ENCODE measurements around the gene SLC25A29. TPM values are rescaled to one million over a fixed set of nuclear protein-coding genes. Genes with fewer than 3 reads are reported as not detected.

The SLC25A29 gene
- total RNA-seq, 2 experiments from 2014 or later: 8.9 to 9.8 TPM

DNA sequence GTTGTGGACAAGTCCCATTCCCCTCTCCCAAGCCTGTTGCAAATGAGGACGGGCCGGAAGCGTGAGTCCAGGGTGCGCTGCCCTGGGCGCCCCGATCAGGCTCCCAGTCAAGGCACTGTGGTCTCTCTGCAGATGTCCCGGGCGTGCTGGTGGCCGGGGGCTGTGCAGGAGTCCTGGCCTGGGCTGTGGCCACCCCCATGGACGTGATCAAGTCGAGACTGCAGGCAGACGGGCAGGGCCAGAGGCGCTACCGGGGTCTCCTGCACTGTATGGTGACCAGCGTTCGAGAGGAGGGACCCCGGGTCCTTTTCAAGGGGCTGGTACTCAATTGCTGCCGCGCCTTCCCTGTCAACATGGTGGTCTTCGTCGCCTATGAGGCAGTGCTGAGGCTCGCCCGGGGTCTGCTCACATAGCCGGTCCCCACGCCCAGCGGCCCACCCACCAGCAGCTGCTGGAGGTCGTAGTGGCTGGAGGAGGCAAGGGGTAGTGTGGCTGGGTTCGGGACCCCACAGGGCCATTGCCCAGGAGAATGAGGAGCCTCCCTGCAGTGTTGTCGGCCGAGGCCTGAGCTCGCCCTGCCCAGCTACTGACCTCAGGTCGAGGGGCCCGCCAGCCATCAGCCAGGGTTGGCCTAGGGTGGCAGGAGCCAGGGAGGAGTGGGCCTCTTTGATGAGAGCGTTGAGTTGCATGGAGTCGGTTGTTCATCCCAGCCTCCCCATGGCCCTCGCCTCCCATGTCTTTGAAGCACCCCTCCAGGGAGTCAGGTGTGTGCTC lies 23.2 kb upstream of the SLC25A29 start:
- peaks cover 8% of the 10 kb centered on the region for H3K36me3 Mint-ChIP-seq (ENCODE audit: low read depth)
- CTCF ChIA-PET: no interaction called here
- no peaks in the 10 kb centered on the region for H3K27me3 Mint-ChIP-seq (ENCODE audit: low read depth)
- no peaks in the 10 kb centered on the region for H3K4me1 Mint-ChIP-seq (ENCODE audit: low read depth)
- no peaks in the 10 kb centered on the region for H3K9me3 Mint-ChIP-seq
- no peak overlapping the region for H3K27ac Mint-ChIP-seq
- intact Hi-C loops (cut with micrococcal nuclease): no loop called here
- no peak for DNase-seq
- no peak overlapping the region for H3K4me3 Mint-ChIP-seq

GRCh38 chr14:100328495-100329163 lies 22.4 kb upstream of the SLC25A29 start:
- no peaks in the 10 kb centered on the region for H3K9me3 Mint-ChIP-seq
- no peak overlapping the region for H3K27ac Mint-ChIP-seq
- intact Hi-C loops (cut with micrococcal nuclease): no loop called here
- DNase-seq: no peak
- peaks cover 3% of the 10 kb centered on the region for H3K36me3 Mint-ChIP-seq (ENCODE audit: low read depth)
- no peaks in the 10 kb centered on the region for H3K27me3 Mint-ChIP-seq (ENCODE audit: low read depth)
- CTCF ChIA-PET: no interaction called here
- no peaks in the 10 kb centered on the region for H3K4me1 Mint-ChIP-seq (ENCODE audit: low read depth)
- no peak overlapping the region for H3K4me3 Mint-ChIP-seq

DNA sequence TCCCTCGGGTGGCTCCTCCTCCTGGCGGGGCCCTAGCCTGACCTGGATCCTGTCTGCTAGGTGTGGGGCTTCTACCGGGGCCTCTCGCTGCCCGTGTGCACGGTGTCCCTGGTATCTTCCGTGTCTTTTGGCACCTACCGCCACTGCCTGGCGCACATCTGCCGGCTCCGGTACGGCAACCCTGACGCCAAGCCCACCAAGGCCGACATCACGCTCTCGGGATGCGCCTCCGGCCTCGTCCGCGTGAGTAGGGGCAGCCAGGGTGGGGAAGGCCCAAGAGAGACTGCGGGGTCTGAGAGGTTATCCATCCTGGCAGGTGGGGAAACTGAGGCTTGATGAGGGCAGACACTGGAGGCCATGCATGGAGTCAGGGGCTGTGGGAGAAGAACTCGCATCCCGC lies 20.9 kb upstream of the SLC25A29 start:
- intact Hi-C loops (cut with micrococcal nuclease): no loop called here

GRCh38 chr14:100325958-100326357 lies 19.7 kb upstream of the SLC25A29 start:
- intact Hi-C loops (cut with micrococcal nuclease): no loop called here
- no peak overlapping the region for H3K27ac Mint-ChIP-seq

More for the DNA sequence above, 20.9 kb upstream of the SLC25A29 start:
- Mint-ChIP-seq H3K27ac (no peak overlapping the region), H3K4me1 (ENCODE audit: low read depth) (no peaks in the 10 kb centered on the region), H3K9me3 (no peaks in the 10 kb centered on the region), H3K36me3 (ENCODE audit: low read depth) (peaks cover 3% of the 10 kb centered on the region), H3K4me3 (no peak overlapping the region), H3K27me3 (ENCODE audit: low read depth) (no peaks in the 10 kb centered on the region)
- CTCF ChIA-PET: interaction anchor here (1.2 kb wide), 1 partner anchor 41 kb away, joined by 3 read pairs; no protein-coding TSS in a partner anchor
- no peak for DNase-seq

GRCh38 chr14:100325231-100325632 lies 19.0 kb upstream of the SLC25A29 start:
- DNase-seq: no peak
- Mint-ChIP-seq H3K27ac (no peak overlapping the region), H3K9me3 (no peaks in the 10 kb centered on the region), H3K4me3 (no peak overlapping the region), H3K27me3 (ENCODE audit: low read depth) (no peaks in the 10 kb centered on the region), H3K36me3 (ENCODE audit: low read depth) (no peaks in the 10 kb centered on the region), H3K4me1 (ENCODE audit: low read depth) (no peaks in the 10 kb centered on the region)
- CTCF ChIA-PET: no interaction called here
- intact Hi-C loops (cut with micrococcal nuclease): no loop called here

More at GRCh38 chr14:100325958-100326357, 19.7 kb upstream of the SLC25A29 start:
- Mint-ChIP-seq H3K27me3 (ENCODE audit: low read depth) (no peaks in the 10 kb centered on the region), H3K4me3 (no peak overlapping the region), H3K36me3 (ENCODE audit: low read depth) (no peaks in the 10 kb centered on the region), H3K9me3 (no peaks in the 10 kb centered on the region), H3K4me1 (ENCODE audit: low read depth) (no peaks in the 10 kb centered on the region)
- DNase-seq: no peak
- CTCF ChIA-PET: interaction anchor here (1.2 kb wide), 1 partner anchor 40 kb away, joined by 3 read pairs; no protein-coding TSS in a partner anchor

DNA sequence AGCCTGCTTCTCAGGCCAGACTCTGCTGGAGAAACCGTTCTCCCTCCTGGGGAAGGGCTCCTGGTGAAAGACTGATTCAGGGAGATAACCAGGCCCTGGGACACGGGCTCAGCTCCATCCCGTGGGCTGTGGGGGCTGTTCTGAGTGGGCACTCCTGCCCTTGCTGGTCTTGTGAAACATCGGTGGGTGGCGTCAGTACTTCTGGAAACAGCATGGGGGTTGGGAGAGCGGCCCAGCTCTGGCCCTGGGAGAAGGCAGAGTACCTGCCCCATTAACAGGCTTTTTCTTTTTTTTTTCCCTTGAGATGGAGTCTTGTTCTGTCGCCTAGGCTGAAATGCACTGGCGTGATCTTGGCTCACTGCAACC lies 17.7 kb upstream of the SLC25A29 start:
- no peak for DNase-seq
- intact Hi-C loops (cut with micrococcal nuclease): no loop called here
- Mint-ChIP-seq H3K4me1 (ENCODE audit: low read depth) (no peaks in the 10 kb centered on the region), H3K27me3 (ENCODE audit: low read depth) (no peaks in the 10 kb centered on the region), H3K27ac (no peak overlapping the region), H3K36me3 (ENCODE audit: low read depth) (no peaks in the 10 kb centered on the region), H3K9me3 (no peaks in the 10 kb centered on the region), H3K4me3 (no peak overlapping the region)
- CTCF ChIA-PET: no interaction called here

DNA sequence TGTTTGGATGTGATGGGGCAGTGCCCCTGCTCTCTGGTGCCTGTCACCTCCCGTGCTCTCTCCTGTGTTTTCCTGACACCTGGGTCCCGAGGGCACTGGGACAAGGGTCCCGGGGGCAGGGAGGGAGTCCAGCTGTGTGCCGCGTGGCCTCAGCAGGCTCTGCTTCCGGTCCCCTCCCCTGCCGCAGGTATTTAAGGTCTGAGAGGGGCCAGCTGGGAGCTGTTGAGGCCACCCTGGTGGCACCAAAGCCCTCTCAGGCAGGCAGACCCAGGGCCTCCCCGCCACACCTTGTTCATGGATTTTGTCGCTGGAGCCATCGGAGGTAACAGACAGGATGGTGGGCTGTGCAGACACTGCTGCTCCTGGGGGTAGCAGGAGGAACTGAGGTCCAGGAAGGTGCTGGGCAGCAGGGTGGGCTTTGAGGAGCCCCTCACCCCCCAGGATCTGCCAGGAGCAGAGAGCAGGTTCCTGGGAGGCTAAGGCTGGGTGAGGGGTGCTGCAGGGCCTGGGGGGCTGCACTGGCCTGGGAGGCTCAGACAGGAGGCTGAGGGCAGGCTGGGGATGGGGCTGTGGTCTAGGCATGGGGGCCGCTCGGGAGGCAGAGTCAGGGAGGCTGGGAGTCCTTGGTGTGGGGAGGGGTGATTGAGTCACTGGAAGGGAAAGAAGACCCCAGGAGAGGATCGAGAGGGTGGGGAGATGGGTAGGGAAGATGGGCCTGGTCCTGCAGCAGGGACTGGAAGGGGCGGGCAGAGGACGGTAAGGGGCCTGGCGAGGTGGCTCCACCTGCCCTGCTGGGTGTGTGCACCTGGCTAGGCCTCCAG lies 17.1 kb upstream of the SLC25A29 start, which contains the start of gene SLC25A47:
Gene SLC25A47, plus strand, starts transcription at position 219 of the 821 bp plus-strand sequence. Its CDS starts 76 bp downstream, at position 295.
- intact Hi-C loops (cut with micrococcal nuclease): no loop called here
- Mint-ChIP-seq H3K36me3 (ENCODE audit: low read depth) (no peaks in the 10 kb centered on the region), H3K27me3 (ENCODE audit: low read depth) (no peaks in the 10 kb centered on the region), H3K4me3 (no peak within 1 kb of the TSS), H3K27ac (no peak within 1 kb of the TSS), H3K4me1 (ENCODE audit: low read depth) (no peaks in the 10 kb centered on the region), H3K9me3 (no peaks in the 10 kb centered on the region)
- CTCF ChIA-PET: no interaction called here
- DNase-seq: no peak

DNA sequence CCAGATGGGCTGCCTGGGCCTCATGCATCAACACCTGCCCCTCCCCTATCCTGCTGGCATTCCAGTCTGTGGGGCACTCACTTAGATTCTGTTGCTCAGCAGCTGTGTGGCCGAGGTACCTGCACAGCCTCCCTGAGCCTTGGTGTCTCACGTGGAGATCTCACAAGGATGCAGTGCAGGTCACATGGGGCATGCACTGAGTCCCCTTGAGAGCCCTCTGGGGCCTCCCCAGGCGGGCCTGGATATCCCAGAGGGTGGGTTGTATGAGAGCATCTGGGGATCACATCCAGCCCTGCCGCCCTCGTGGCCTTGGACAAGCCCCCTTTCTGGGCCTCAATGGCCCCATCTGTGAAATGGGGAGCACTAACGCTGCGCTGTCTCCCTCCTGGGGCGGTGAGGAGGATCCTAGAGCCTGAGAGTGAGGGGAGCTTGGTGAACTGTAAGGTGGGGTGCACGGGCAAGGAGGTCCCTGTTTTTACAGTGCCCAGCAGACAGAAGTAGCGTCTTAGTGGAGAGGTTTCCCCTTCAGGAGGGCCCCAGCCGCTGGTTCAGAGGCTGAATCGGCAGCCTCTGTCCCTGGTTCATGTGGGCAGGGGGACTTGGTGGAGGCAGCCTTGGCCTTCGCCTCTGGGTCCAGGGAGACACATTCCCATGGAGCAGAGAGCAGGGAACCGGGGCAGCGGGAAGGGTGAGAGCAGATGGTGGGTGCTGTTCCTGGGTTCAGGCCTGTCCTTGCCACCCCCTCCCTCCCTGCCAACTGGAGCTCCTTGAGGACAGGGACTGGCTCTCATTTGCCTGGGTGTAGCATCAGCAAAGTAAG lies 16.1 kb upstream of the SLC25A29 start:
- H3K4me1 Mint-ChIP-seq (ENCODE audit: low read depth): peaks cover 3% of the 10 kb centered on the region
- H3K4me3 Mint-ChIP-seq: no peak overlapping the region
- intact Hi-C loops (cut with micrococcal nuclease): no loop called here
- H3K27me3 Mint-ChIP-seq (ENCODE audit: low read depth): no peaks in the 10 kb centered on the region
- no peaks in the 10 kb centered on the region for H3K36me3 Mint-ChIP-seq (ENCODE audit: low read depth)
- CTCF ChIA-PET: interaction anchor here (0.7 kb wide), 1 partner anchor 12 kb away, joined by 3 read pairs; no protein-coding TSS in a partner anchor
- H3K9me3 Mint-ChIP-seq: no peaks in the 10 kb centered on the region
- no peak overlapping the region for H3K27ac Mint-ChIP-seq
- no peak for DNase-seq

DNA sequence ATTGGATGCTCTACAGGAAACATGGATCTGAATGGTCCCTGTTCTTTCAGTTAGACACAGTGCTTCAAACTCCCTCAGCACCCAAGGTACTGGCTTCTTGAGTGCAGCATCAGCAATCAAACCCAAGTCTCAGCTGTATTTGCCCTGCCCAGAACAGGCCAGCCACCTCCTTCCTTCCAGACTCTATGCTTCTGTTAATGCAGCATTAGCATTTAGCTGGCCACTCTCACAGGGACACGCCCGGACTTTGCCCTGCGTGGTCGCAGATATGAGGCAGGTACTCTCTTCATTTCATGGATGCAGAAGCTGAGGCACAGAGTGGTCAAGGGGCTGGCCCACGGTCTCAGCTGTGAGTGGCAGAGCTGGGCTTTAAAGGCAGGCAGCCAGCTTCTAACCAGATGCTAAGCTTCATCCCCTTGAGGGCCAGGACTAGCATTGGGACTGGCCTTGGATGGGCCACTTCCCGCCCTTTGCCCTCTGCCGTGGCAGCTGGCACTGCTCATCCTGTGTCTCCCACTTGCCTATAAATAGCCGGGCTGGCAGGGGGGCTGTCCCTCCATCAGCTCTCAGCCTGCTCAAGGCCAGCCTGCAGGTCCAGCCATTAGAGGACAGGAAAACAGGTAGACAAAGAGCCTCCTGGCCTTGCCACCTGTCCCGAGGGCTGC lies 15.4 kb upstream of the SLC25A29 start:
- Mint-ChIP-seq H3K4me3 (no peak overlapping the region), H3K36me3 (ENCODE audit: low read depth) (no peaks in the 10 kb centered on the region), H3K27me3 (ENCODE audit: low read depth) (no peaks in the 10 kb centered on the region), H3K27ac (no peak overlapping the region), H3K9me3 (no peaks in the 10 kb centered on the region), H3K4me1 (ENCODE audit: low read depth) (peaks cover 3% of the 10 kb centered on the region)
- DNase-seq: no peak
- CTCF ChIA-PET: interaction anchor here (0.6 to 0.7 kb wide), 3 partner anchors 12 to 1786 kb away, joined by 3 to 4 read pairs (median 4); no protein-coding TSS in a partner anchor
- intact Hi-C loops (cut with micrococcal nuclease): no loop called here

- Mint-ChIP-seq H3K9me3 (no peaks in the 10 kb centered on the region), H3K27ac (no peak overlapping the region), H3K36me3 (ENCODE audit: low read depth) (no peaks in the 10 kb centered on the region), H3K4me1 (ENCODE audit: low read depth) (peaks cover 3% of the 10 kb centered on the region), H3K27me3 (ENCODE audit: low read depth) (no peaks in the 10 kb centered on the region), H3K4me3 (no peak overlapping the region)
- CTCF ChIA-PET: no interaction called here
- DNase-seq: no peak
- intact Hi-C loops (cut with micrococcal nuclease): no loop called here
These were observed 14.1 kb upstream of the SLC25A29 start for GRCh38 chr14:100320157-100320856.
